Osteocyte (in vitro differentiated cells): ENCODE data around the gene WDFY3. TPM values are rescaled to one million over a fixed set of nuclear protein-coding genes. Genes with fewer than 3 reads are reported as not detected.

Experiments used
- DNase-seq: peaks from one replicate; pipeline ENCODE4 v3.0.0; 2021; ENCODE audit warnings: mixed read lengths; ENCODE audit not compliant: unreplicated experiment; ENCODE audit errors: extremely low spot score
- H3K27ac Mint-ChIP-seq: one replicate; pipeline ENCODE4 v1.8.0; 2021; ENCODE audit warnings: mild to moderate bottlenecking, mixed read lengths; ENCODE audit not compliant: unreplicated experiment
- H3K27me3 Mint-ChIP-seq: one replicate; pipeline ENCODE4 v1.8.0; 2021; ENCODE audit warnings: mixed read lengths; ENCODE audit not compliant: unreplicated experiment
- H3K36me3 Mint-ChIP-seq: one replicate; pipeline ENCODE4 v1.8.0; 2021; ENCODE audit warnings: mixed read lengths; ENCODE audit not compliant: unreplicated experiment
- H3K4me1 Mint-ChIP-seq: one replicate; pipeline ENCODE4 v1.8.0; 2021; ENCODE audit warnings: mixed read lengths; ENCODE audit not compliant: unreplicated experiment
- H3K4me3 Mint-ChIP-seq: one replicate; pipeline ENCODE4 v1.8.0; 2021; ENCODE audit warnings: mild to moderate bottlenecking, moderate library complexity, mixed read lengths; ENCODE audit not compliant: unreplicated experiment
- H3K9me3 Mint-ChIP-seq: one replicate; pipeline ENCODE4 v1.8.0; 2021; ENCODE audit warnings: mixed read lengths; ENCODE audit not compliant: unreplicated experiment
- total RNA-seq: library from RNA; stranded (reverse); gene quantifications from 2 replicates; pipeline ENCODE4 v1.2.1, GENCODE V29; 2021
- TF ChIP-seq, protein P1 (sequence below): fragments of 200-600 bp; sonication (generic); IDR thresholded peaks from 2 replicates; pipeline ENCODE4 v1.5.0; 2021; ENCODE audit warnings: antibody characterized with exemption, mild to moderate bottlenecking, moderate library complexity

WDFY3 gene
- total RNA-seq, 1 donor from 2014 or later = 91.4 TPM

DNA sequence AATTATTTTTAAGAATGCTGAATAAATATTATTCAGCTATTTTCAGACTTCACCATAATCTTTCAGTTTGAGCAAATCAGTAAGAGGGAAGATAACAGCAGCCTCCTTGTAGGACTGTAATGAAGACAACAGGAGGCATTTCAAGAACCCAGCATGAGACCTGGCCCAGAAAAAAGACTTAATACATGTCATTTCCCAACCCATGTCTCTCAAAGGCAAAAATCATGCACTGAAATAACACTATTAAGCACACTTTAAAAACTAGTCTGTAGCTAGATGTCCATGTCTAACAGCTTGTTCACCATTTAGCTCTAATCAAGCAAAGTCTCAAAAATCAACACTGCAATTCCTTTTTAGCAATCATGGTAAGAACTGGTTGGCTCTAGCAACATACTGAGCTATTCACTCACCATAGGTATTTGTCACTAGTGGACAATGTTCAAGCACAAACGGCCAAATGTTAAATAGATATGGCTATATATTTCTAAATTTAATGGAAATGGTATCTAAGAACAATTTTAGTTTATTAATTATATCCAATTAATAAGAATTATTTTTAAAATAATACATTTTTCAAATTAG lies 109.9 kb downstream of the WDFY3 start:
- Mint-ChIP-seq H3K27ac (peak overlapping the region; percentile 18), H3K4me3 (no peak overlapping the region), H3K36me3 (peaks cover 28% of the 10 kb centered on the region), H3K27me3 (no peaks in the 10 kb centered on the region), H3K9me3 (no peaks in the 10 kb centered on the region), H3K4me1 (peaks cover 24% of the 10 kb centered on the region)
- DNase-seq = no peak
- TF ChIP-seq, protein P1, sequence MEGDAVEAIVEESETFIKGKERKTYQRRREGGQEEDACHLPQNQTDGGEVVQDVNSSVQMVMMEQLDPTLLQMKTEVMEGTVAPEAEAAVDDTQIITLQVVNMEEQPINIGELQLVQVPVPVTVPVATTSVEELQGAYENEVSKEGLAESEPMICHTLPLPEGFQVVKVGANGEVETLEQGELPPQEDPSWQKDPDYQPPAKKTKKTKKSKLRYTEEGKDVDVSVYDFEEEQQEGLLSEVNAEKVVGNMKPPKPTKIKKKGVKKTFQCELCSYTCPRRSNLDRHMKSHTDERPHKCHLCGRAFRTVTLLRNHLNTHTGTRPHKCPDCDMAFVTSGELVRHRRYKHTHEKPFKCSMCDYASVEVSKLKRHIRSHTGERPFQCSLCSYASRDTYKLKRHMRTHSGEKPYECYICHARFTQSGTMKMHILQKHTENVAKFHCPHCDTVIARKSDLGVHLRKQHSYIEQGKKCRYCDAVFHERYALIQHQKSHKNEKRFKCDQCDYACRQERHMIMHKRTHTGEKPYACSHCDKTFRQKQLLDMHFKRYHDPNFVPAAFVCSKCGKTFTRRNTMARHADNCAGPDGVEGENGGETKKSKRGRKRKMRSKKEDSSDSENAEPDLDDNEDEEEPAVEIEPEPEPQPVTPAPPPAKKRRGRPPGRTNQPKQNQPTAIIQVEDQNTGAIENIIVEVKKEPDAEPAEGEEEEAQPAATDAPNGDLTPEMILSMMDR = no peak

DNA sequence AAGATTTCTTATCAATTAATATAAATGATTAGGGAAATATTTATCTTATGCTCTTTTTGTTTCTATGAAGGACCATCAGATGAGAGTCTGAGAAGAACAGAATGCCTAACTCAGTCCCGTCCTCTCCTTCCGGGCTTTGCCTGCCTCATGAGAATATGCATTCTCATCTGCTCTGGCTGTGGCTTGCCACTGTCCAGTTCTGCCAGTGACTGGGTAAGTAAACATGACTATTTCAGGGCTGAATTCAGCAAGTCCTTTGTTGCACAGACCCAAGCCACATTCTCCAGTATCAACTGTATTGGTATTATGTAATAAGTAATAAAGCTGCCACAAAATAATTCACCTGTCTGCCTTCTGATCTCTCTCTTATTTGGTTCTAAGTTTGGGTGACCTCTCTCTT lies 110.7 kb downstream of the WDFY3 start:
- TF ChIP-seq, protein P1 = no peak
- peaks cover 28% of the 10 kb centered on the region for H3K36me3 Mint-ChIP-seq
- no peak overlapping the region for H3K27ac Mint-ChIP-seq
- H3K4me1 Mint-ChIP-seq = peaks cover 27% of the 10 kb centered on the region
- H3K27me3 Mint-ChIP-seq = no peaks in the 10 kb centered on the region
- H3K9me3 Mint-ChIP-seq = no peaks in the 10 kb centered on the region
- H3K4me3 Mint-ChIP-seq = no peak overlapping the region
- DNase-seq = no peak

DNA sequence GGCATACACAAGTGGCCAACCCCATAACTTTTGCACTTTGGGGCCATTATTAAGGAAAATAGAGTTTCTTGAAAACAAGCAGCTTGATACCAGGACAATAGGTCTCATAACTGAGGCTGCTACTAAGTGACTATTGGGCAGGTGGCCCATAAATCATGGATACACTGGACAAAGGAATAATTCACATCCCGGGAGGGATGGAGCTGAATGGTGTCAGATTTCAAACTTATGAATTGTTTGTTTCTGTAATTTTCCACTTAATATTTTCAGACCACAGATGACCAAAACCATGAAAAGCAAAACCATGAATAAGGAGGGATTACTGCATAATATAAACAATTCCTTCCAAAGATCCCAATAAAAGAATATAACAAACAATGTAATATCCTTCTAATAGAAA lies 114.4 kb downstream of the WDFY3 start:
- Mint-ChIP-seq H3K36me3 (peaks cover 27% of the 10 kb centered on the region), H3K27me3 (no peaks in the 10 kb centered on the region), H3K27ac (no peak overlapping the region), H3K9me3 (peaks cover 4% of the 10 kb centered on the region), H3K4me3 (no peak overlapping the region), H3K4me1 (peaks cover 38% of the 10 kb centered on the region)
- no peak for DNase-seq
- TF ChIP-seq, protein P1 = no peak

DNA sequence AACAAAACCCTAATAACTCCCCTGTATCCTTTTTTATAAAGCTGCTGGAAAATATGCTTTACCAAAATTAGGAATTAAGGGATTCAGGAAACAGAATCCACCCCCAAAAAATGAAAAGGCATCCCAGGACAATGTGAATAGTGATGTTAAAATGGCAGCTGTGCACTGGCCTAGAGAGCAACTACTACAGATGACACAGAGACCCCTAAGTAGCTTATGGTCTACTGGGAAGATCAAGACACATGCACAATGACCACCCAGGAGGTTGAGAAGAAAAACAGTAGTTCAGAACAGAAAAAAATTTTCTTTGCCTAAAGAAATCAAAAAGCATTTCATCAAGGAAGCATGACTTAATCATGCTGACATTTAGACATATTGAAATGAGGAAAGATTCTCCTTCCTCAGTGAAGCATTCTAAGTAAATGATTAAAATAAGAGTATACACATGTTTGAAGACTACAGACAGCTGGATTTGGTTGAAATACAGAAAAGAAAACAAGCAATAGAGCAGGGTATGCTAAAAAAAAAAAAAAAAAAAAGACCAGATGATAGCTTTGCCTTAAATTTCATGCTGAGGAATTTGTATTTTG lies 117.3 kb downstream of the WDFY3 start:
- Mint-ChIP-seq H3K36me3 (peaks cover 43% of the 10 kb centered on the region), H3K27ac (peak overlapping the region; percentile 55), H3K27me3 (no peaks in the 10 kb centered on the region), H3K4me1 (peaks cover 28% of the 10 kb centered on the region), H3K9me3 (peaks cover 4% of the 10 kb centered on the region), H3K4me3 (no peak overlapping the region)
- TF ChIP-seq, protein P1 = no peak
- no peak for DNase-seq

DNA sequence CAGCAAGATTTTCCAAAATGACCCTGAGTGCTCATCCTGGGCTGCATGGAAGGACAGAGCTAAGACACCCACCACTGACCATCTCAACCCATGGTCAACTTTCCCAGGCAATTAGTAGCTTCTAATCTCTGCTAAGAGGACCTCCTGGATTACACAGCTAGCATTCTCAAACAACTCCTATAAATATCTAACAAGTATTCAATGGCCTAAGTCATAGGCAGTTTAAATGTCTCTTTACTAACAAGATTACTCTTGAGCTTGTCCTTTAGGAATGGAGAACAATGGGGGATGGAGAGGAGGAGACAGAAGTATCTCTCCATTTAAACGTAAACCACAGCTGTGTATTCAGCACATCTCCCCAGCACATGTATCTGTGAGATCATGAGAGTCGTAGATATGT lies 118.1 kb downstream of the WDFY3 start:
- H3K36me3 Mint-ChIP-seq = peaks cover 41% of the 10 kb centered on the region
- no peak for DNase-seq
- H3K4me3 Mint-ChIP-seq = no peak overlapping the region
- H3K4me1 Mint-ChIP-seq = peaks cover 28% of the 10 kb centered on the region
- H3K9me3 Mint-ChIP-seq = peaks cover 4% of the 10 kb centered on the region
- no peaks in the 10 kb centered on the region for H3K27me3 Mint-ChIP-seq
- H3K27ac Mint-ChIP-seq = no peak overlapping the region
- TF ChIP-seq, protein P1 = no peak
